HG02642 (cell line): ENCODE results near the gene SLC25A48.

Source experiments
- ATAC-seq: cut with Tn5 transposase; IDR thresholded peaks from one replicate; pipeline ENCODE4 v1.9.1; 2021; ENCODE audit warnings: mild to moderate bottlenecking; ENCODE audit not compliant: unreplicated experiment, poor library complexity

The SLC25A48 gene

DNA sequence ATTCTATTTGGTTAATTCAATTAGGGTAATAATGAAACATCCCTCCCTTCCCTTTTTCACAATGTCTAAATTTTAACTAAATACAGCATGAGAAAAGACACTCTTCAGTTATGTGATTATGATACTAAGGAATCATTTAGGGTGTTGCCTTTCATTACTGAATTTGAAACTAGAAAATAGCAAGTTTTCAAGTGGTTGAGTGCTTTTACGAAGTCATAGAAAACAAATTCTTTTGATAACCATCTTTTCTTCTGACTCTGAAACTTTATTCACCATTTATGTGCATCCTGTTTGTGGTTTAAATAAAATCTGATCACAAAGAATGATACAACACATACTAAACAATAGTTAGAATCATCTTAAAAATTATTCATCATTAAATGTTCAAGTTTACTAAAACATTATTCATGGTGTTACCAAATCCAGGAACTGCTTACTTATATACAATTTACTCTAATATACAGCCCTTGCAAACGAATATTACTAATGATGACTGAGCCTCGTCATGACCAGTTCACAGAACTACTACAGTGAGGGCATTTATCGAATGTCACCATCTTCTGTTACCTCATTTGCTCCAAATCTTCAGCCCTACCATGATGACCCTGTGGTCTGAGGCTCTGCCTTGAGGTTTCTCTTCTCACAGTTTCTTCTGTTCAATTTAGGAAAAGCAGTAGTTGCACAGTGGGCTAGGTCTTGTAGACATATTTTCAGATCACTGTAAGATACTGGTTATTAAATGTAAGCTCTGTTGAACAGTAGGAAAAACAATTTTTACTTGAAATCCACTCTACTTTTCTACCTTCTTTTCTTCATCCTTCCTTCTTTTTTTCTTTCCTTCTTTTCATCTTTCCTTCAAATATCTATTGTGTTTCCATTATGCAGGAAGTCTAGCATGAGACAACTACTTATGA lies 79.5 kb downstream of the SLC25A48 start:
- ATAC-seq, result no peak

DNA sequence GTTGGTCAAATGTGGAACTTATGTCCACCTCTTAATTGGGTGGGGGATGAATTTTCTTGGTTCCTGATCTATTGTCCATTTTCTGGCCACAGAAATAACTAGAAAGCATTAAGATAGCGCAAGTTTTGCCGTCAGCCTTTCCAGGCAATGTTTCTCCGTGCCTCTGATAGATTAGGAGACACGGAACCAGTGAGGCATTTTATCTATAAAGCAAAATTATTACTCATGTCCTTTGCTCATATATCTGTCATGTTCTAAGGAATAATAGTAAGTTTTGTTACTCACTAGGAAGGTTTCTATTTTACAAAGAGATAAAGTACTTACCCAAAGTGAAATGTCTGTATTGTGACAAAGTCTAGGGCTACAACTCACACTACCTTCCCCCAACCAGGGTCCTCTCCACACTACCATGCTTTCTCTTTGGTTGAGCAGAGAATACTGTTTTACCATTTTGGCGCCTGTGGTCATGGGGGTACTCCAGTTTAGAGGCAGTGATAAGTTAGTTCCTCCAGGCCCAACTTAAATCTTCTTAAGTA lies 81.1 kb downstream of the SLC25A48 start:
- ATAC-seq, result no peak

DNA sequence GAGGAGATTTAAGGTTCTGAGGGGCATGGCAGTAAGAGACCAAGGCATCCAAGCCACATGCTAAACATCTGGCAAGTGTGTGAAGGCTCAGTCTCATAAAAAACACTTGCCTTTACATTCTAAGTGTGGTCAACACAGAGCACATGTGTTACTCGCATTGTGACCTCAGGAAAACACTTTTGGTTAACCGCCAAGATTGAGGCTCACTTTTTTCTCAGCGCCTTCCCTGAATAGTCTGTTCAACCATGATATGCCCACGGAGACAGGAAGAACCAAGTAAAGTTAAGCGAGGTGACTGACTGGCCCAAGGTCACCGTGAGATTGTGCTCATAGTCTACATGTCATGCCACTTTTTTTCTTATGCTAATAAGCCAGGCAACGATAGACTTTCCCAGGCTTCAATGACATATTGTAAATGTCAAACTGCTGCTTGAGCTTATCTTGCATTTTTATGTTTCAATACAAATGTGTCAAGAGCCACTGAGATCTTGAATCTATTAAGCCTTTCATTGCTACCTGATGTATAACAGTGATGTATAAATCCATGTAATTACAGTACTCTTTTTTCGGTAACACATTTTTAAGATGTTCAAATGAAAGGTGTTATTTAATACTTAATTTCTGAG lies 82.3 kb downstream of the SLC25A48 start:
- ATAC-seq, result no peak

DNA sequence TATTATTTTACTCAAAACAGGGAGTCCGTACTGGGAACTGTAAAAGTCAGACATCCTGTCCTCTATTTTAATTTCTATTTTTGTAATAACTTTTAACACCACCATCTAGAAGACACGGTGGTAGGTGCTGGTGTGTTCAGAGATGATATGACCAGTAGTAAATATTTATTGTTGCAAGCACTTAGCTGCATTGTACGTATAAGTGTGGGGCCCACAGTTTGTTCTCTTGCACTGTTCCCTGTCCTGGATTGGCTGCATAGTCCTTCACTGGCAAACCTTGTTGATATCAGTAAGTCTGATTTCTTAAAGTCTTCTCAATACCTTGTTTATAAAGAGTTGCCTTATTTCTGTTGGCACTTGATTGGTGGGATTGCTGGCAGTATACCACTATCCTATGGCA lies 85.7 kb downstream of the SLC25A48 start:
- ATAC-seq, result no peak

DNA sequence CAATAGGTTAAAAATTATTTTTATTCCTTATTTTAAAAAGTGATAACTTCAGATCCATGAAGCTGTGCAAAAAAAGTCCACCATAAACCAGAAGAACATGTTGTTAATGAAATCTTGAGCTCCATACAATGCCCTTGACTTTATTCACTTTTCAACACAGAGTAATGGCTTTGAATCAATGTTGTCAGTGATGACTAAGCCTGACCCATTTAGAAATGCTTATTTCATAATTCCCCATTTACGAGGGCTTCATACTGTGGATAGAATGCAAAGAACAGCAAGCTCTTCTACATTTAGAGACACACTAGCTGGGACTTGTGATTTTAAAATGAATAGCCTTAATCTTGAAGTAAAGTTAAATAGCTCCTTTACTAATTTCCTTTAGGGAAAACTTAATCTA lies 86.9 kb downstream of the SLC25A48 start:
- ATAC-seq, result no peak

DNA sequence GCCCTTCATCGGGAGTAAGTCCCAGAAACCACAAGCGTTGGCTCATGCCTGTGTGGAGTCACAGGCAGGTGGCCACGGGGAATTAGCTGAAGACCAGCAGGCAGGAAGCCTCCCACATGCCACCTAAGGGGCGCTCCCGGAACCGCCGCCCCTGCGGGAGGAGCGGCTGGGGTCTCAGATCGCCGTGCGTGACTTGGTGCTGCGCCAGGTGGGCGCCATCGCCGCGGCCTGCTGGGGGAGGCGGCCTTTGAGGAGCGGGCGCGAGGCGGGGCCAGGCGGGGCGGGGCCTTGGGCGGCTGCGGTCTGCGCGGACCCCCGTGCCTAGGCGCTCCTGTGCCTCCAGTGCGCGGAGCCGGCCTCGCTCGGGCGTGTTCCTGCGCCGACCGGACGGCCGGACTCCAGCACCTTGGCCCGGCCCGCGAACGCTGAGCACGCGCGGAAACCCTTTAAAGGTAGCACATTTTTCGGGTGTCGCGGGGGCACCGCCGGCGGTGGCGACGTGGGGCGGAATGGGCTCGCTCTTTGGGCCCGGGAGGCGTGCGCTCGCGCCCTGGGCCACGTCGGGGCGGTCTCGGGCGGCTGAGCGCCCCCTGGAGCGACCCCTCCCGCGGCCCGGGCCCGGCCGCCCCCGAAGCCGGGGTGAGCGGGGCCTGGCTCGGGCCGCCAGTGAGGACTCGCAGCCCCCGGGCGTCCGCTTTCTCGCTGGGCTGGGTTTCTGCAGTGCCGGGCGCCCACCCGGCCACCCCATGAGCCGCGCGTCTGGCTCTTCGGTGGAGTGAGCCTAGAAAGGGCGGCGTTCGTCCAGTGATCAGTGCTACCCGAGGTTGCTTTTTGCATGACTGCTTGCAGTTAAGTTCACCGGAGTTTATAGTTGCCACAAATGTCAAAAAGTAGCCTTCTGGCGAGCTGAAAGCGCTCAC lies 95.8 kb downstream of the SLC25A48 start:
- ATAC-seq, result no peak

DNA sequence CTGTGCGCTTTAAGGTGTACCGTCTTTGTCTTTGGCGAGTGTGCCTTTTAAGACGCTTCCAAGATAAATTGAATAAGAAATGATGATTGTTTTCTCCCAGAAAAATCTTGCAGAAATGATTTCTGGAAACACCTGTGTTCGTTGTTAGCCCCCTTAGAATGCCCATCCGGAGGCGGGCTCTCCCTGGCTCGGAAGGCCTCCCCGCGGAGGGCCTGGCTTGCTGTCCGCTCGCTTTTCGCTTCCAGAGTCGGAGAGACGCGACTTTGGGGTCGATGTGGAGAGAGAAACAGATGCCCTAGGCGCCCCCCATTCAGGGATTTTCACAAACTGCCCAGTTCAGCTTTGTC lies 96.5 kb downstream of the SLC25A48 start:
- no peak for ATAC-seq

DNA sequence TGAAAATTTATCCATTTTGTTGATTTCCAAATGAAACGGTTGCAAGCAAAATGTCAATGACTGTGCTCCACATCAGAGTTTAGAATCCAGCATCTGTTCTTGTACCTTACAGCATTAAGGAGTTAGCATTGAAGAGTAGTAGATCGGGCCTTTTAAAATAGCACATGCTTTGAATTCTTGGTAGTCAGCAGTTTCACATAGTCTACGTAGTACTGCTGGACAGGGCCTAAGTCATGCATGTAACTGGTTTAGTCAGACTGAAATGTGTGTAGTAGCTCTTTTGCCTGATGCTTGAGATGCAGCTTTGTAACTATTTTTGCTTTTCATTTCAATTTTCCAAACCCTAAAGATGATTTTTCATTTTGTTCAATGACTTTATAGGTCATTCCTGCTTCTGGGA lies 100.5 kb downstream of the SLC25A48 start:
- no peak for ATAC-seq

DNA sequence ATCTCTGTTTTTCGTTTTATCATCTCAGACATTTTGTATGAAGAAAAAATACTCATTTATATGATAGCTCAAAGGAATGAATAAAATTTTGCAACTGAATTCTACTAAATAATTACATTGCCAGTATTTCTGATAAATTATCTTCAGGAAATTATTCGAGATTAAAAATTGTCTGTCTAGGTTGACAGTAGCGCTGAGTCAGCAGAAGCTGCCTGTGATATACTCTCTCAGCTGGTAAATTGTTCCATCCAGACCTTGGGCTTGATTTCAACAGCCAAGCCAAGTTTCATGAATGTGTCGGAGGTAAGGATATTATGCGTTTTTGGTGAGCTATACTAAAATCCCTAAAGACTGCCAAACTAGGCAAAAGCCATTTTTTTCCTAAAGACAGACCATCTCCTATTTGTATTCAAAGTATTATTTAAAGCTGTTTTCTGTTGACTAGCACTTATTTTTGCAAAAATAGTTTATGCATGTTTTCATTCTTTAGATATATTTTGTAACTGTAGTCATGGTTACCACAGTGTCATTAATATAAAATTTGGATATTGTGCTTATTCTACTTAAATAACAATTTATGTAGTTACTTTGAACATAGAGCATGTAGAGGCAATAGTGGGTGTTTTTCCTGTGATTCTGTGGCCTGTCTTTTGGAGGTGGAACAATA lies 102.9 kb downstream of the SLC25A48 start:
- ATAC-seq, result no peak
